Measurements from ENCODE around the gene B9D1.

GRCh38 chr17:19409066-19409465 is 46.5 kb upstream of the B9D1 start:
- no peak for TF ChIP-seq POLR2A (IDR thresholded peaks at IDR 0.05)
- TF ChIP-seq, protein P1, sequence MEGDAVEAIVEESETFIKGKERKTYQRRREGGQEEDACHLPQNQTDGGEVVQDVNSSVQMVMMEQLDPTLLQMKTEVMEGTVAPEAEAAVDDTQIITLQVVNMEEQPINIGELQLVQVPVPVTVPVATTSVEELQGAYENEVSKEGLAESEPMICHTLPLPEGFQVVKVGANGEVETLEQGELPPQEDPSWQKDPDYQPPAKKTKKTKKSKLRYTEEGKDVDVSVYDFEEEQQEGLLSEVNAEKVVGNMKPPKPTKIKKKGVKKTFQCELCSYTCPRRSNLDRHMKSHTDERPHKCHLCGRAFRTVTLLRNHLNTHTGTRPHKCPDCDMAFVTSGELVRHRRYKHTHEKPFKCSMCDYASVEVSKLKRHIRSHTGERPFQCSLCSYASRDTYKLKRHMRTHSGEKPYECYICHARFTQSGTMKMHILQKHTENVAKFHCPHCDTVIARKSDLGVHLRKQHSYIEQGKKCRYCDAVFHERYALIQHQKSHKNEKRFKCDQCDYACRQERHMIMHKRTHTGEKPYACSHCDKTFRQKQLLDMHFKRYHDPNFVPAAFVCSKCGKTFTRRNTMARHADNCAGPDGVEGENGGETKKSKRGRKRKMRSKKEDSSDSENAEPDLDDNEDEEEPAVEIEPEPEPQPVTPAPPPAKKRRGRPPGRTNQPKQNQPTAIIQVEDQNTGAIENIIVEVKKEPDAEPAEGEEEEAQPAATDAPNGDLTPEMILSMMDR (IDR thresholded peaks at IDR 0.05) = no peak

All from heart left ventricle (tissue), 13 donors.